Nephron (organoid): ENCODE data around the gene STX1A.
"Not testable (repeated sequence)": the region's sequence is repeated elsewhere in the genome, so short reads cannot be mapped to it uniquely, and the experiment has no call there.

ENCODE experiments used
- H3K27ac Mint-ChIP-seq, 3 experiments: 2 replicates each; pipeline ENCODE4 v1.8.0; 2020; ENCODE audit warnings: mixed read lengths in 3 of 3, mild to moderate bottlenecking in 2 of 3, moderate library complexity in 1 of 3
- H3K27me3 Mint-ChIP-seq: 2 replicates; pipeline ENCODE4 v1.8.0; 2021; ENCODE audit warnings: low read depth, mild to moderate bottlenecking, moderate library complexity, mixed read lengths
- H3K36me3 Mint-ChIP-seq: 2 replicates; pipeline ENCODE4 v1.8.0; 2020; ENCODE audit warnings: low read depth, mixed read lengths
- H3K4me1 Mint-ChIP-seq: 2 replicates; pipeline ENCODE4 v1.8.0; 2020; ENCODE audit warnings: mixed read lengths
- H3K4me3 Mint-ChIP-seq, 3 experiments: 2 replicates each; pipeline ENCODE4 v1.8.0; 2020; ENCODE audit warnings: mild to moderate bottlenecking in 3 of 3, mixed read lengths in 3 of 3, moderate library complexity in 2 of 3
- H3K9me3 Mint-ChIP-seq: 2 replicates; pipeline ENCODE4 v1.8.0; 2020; ENCODE audit warnings: mixed read lengths
- CTCF ChIP-seq, 3 experiments: fragments of 200-600 bp; sonication (generic); IDR thresholded peaks; one replicate each; pipeline ENCODE4 v1.5.0; 2021; ENCODE audit warnings: antibody characterized with exemption in 3 of 3; ENCODE audit not compliant: unreplicated experiment in 3 of 3

The STX1A gene

GRCh38 chr7:73716318-73716890, 3.1 kb downstream of the STX1A start:
- Mint-ChIP-seq H3K4me1 (peaks cover 52% of the 10 kb centered on the region), H3K4me3 (peak overlapping the region; percentile 64 to 75 (median 72)), H3K27ac (peak overlapping the region; percentile 83 to 94 (median 94)), H3K27me3 (peaks cover 4% of the 10 kb centered on the region), H3K9me3 (no peaks in the 10 kb centered on the region), H3K36me3 (no peaks in the 10 kb centered on the region)
- no peak for TF ChIP-seq CTCF (IDR thresholded peaks at IDR 0.05; ENCODE audit: unreplicated experiment in 3 of 3)

GRCh38 chr7:73715648-73716317, 3.7 kb downstream of the STX1A start:
- Mint-ChIP-seq H3K4me1 (peaks cover 47% of the 10 kb centered on the region), H3K9me3 (no peaks in the 10 kb centered on the region), H3K27ac (peak overlapping the region; percentile 83 to 94 (median 94)), H3K36me3 (no peaks in the 10 kb centered on the region), H3K27me3 (peaks cover 4% of the 10 kb centered on the region), H3K4me3 (peak overlapping the region; percentile 64 to 75 (median 72))
- no peak for TF ChIP-seq CTCF (IDR thresholded peaks at IDR 0.05; ENCODE audit: unreplicated experiment in 3 of 3)

GRCh38 chr7:73713319-73713718, 6.2 kb downstream of the STX1A start:
- not testable (repeated sequence) for H3K36me3 Mint-ChIP-seq, H3K27me3 Mint-ChIP-seq, H3K27ac Mint-ChIP-seq, H3K9me3 Mint-ChIP-seq, H3K4me3 Mint-ChIP-seq
- H3K4me1 Mint-ChIP-seq = peaks cover 42% of the 10 kb centered on the region

- no peak for TF ChIP-seq CTCF (IDR thresholded peaks at IDR 0.05; ENCODE audit: unreplicated experiment in 3 of 3)
- Mint-ChIP-seq H3K27ac (no peak overlapping the region), H3K9me3 (no peaks in the 10 kb centered on the region), H3K4me1 (peaks cover 37% of the 10 kb centered on the region), H3K27me3 (no peaks in the 10 kb centered on the region), H3K4me3 (no peak overlapping the region), H3K36me3 (no peaks in the 10 kb centered on the region)
These were observed 6.7 kb downstream of the STX1A start for GRCh38 chr7:73712773-73713172.

- H3K27me3 Mint-ChIP-seq = no peaks in the 10 kb centered on the region
- no peak for TF ChIP-seq CTCF (IDR thresholded peaks at IDR 0.05; ENCODE audit: unreplicated experiment in 3 of 3)
These were observed 10.4 kb downstream of the STX1A start for GRCh38 chr7:73708961-73709549.

GRCh38 chr7:73707045-73707631, 12.3 kb downstream of the STX1A start:
- Mint-ChIP-seq H3K27me3 (no peaks in the 10 kb centered on the region), H3K36me3 (peaks cover 3% of the 10 kb centered on the region), H3K4me1 (peaks cover 38% of the 10 kb centered on the region), H3K27ac (peak overlapping the region in 1 of 3 experiments; percentile 81), H3K9me3 (no peaks in the 10 kb centered on the region), H3K4me3 (no peak overlapping the region)
- no peak for TF ChIP-seq CTCF (IDR thresholded peaks at IDR 0.05; ENCODE audit: unreplicated experiment in 3 of 3)

More at GRCh38 chr7:73708961-73709549, 10.4 kb downstream of the STX1A start:
- Mint-ChIP-seq H3K36me3 (no peaks in the 10 kb centered on the region), H3K9me3 (no peaks in the 10 kb centered on the region), H3K4me3 (no peak overlapping the region), H3K27ac (no peak overlapping the region), H3K4me1 (peaks cover 39% of the 10 kb centered on the region)
